ENCODE results near the gene TMC6. TPM values are rescaled to one million over a fixed set of nuclear protein-coding genes. Genes with fewer than 3 reads are reported as not detected.

Gene TMC6
- total RNA-seq, 5 donors from 2014 or later (not counting 1 experiment from before 2014, with no cell fraction given), result 616 to 847 (median 698) TPM

GRCh38 chr17:78131172-78132083 lies 2.9 kb upstream of the TMC6 start:
- no peaks in the 10 kb centered on the region for H3K27me3 Mint-ChIP-seq
- WGBS (ENCODE audit: insufficient coverage), result under 1% methylated on average over 62 of the region's 74 CpGs
- peak in 9 of 35 experiments; percentile 25 to 59 (median 50) for DNase-seq
- POLR2A ChIA-PET, result interaction anchor here in 1 of 2 donors (0.6 kb wide), 1 partner anchor 173 kb away, joined by 3 read pairs; the partner anchor contains the start of gene TNRC6C
- peak overlapping the region; percentile 98 to 99 (median 99) for H3K4me3 Mint-ChIP-seq
- H3K4me3 ChIP-seq (ENCODE audit: control insufficient read depth in 1 of 2, extremely low read depth in 1 of 2, low read length in 1 of 2), result peak overlapping the region; percentile 83 to 92
- H3K4me1 Mint-ChIP-seq, result peaks cover 61 to 66% (median 64%) of the 10 kb centered on the region in 3 donors
- peaks cover 19% of the 10 kb centered on the region for H3K36me3 Mint-ChIP-seq
- H3K36me3 ChIP-seq (ENCODE audit: control insufficient read depth in 2 of 2, extremely low read depth in 1 of 2, insufficient read depth in 1 of 2, low read length in 1 of 2), result peaks cover 11 to 52% of the 10 kb centered on the region in 2 donors
- ATAC-seq (replicated peaks in 1 of 4), result no peak
- peak overlapping the region; percentile 79 for H3K27ac ChIP-seq (ENCODE audit: low read length)
- H3K4me1 ChIP-seq (ENCODE audit: control insufficient read depth in 1 of 2, extremely low read depth in 1 of 2, insufficient read depth in 2 of 2, low read length in 2 of 2), result peaks cover 33 to 72% of the 10 kb centered on the region in 2 experiments
- no peaks in the 10 kb centered on the region for H3K9me3 Mint-ChIP-seq
- CTCF ChIA-PET, result no interaction called here
- no peaks in the 10 kb centered on the region for H3K9me3 ChIP-seq
- H3K27me3 ChIP-seq (replicated peaks in 1 of 2; ENCODE audit: control insufficient read depth in 2 of 2, extremely low read depth in 1 of 2, insufficient read depth in 2 of 2, low read length in 1 of 2), result no peaks in the 10 kb centered on the region
- H3K27ac Mint-ChIP-seq, result peak overlapping the region; percentile 97 to 100

DNA sequence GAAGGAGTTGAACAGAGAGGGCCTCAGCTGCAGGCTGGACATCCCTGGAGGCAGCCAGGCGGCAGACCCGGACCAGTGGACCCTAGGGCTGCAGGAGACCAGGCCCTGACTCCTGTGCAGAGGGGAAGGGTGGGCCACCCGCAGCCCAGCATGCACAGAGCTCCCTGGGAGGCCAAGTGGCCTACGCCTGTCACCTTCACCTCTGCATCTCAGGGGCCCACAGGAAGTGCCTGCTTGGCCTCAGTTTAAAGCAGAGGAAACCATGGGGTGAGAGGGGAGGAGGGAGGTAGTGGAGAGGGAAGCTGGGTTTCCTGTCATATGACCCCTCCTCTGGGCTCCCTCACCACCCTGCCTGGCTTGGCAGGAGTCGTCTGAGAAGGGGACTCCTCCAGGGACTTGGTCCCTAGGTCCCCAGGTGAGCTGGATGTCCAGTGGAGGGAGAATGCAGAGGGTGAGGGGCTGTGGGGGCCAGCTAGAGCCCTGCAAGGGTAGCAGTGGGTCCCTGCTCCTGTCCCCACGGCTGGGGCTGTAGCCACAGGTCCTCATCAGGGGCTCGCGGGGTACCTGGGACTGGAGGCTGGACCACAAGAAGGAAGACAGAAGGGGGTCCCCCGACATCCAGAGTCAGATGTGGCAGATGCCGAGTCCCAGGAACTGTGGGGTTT lies 2.0 kb upstream of the TMC6 start, which contains the start of gene TMC8:
Gene TMC8 (plus strand): TSS at position 335 of the 665 bp plus-strand sequence. CDS start 818 bp downstream, outside the sequence.
- POLR2A ChIA-PET, result no interaction called here
- no peaks in the 10 kb centered on the region for H3K27me3 Mint-ChIP-seq
- CTCF ChIA-PET, result interaction anchor here in 1 of 2 donors (0.8 to 1.3 kb wide), 2 partner anchors 10 kb away, joined by 4 to 5 read pairs; no protein-coding TSS in a partner anchor
- ATAC-seq (replicated peaks in 1 of 4), result peak; percentile 50 to 66 (median 52)
- WGBS (ENCODE audit: insufficient coverage), result 2% methylated on average over 7 of the region's 10 CpGs
- H3K9me3 ChIP-seq, result no peaks in the 10 kb centered on the region
- peaks cover 13% of the 10 kb centered on the region for H3K36me3 Mint-ChIP-seq
- peak within 1 kb of the TSS; percentile 98 to 99 (median 99) for H3K4me3 Mint-ChIP-seq
- peak; percentile 70 to 92 (median 83) for DNase-seq
- peaks cover 38 to 73% of the 10 kb centered on the region in 2 experiments for H3K4me1 ChIP-seq (ENCODE audit: control insufficient read depth in 1 of 2, extremely low read depth in 1 of 2, insufficient read depth in 2 of 2, low read length in 2 of 2)
- peaks cover 5 to 53% of the 10 kb centered on the region in 2 donors for H3K36me3 ChIP-seq (ENCODE audit: control insufficient read depth in 2 of 2, extremely low read depth in 1 of 2, insufficient read depth in 1 of 2, low read length in 1 of 2)
- H3K9me3 Mint-ChIP-seq, result no peaks in the 10 kb centered on the region
- H3K27ac ChIP-seq (ENCODE audit: low read length), result peak within 1 kb of the TSS; percentile 79
- peak within 1 kb of the TSS; percentile 97 to 100 for H3K27ac Mint-ChIP-seq
- peak within 1 kb of the TSS; percentile 83 to 92 for H3K4me3 ChIP-seq (ENCODE audit: control insufficient read depth in 1 of 2, extremely low read depth in 1 of 2, low read length in 1 of 2)
- H3K27me3 ChIP-seq (replicated peaks in 1 of 2; ENCODE audit: control insufficient read depth in 2 of 2, extremely low read depth in 1 of 2, insufficient read depth in 2 of 2, low read length in 1 of 2), result no peaks in the 10 kb centered on the region
- peaks cover 58 to 63% (median 59%) of the 10 kb centered on the region in 3 donors for H3K4me1 Mint-ChIP-seq

- Mint-ChIP-seq H3K4me1 (peaks cover 54 to 63% (median 56%) of the 10 kb centered on the region in 3 donors), H3K36me3 (peaks cover 9% of the 10 kb centered on the region), H3K27me3 (no peaks in the 10 kb centered on the region), H3K4me3 (peak overlapping the region; percentile 98 to 99 (median 99)), H3K27ac (peak overlapping the region; percentile 97 to 100), H3K9me3 (no peaks in the 10 kb centered on the region)
- peaks cover 43 to 73% of the 10 kb centered on the region in 2 experiments for H3K4me1 ChIP-seq (ENCODE audit: control insufficient read depth in 1 of 2, extremely low read depth in 1 of 2, insufficient read depth in 2 of 2, low read length in 2 of 2)
- DNase-seq (peak in 1 of 35 experiments; percentile 54), ATAC-seq (replicated peaks in 1 of 4) (peak in 1 of 4 experiments; percentile 11)
- WGBS (ENCODE audit: insufficient coverage), result 5% methylated on average over 2 of the region's 5 CpGs
- peak overlapping the region; percentile 83 to 92 for H3K4me3 ChIP-seq (ENCODE audit: control insufficient read depth in 1 of 2, extremely low read depth in 1 of 2, low read length in 1 of 2)
- H3K36me3 ChIP-seq (ENCODE audit: control insufficient read depth in 2 of 2, extremely low read depth in 1 of 2, insufficient read depth in 1 of 2, low read length in 1 of 2), result peaks cover under 1 to 53% of the 10 kb centered on the region in 2 donors
- ChIA-PET CTCF (interaction anchor here in 1 of 2 donors (0.8 to 1.3 kb wide), 2 partner anchors 9 to 10 kb away, joined by 4 to 5 read pairs; no protein-coding TSS in a partner anchor), POLR2A (no interaction called here)
- no peaks in the 10 kb centered on the region for H3K9me3 ChIP-seq
- no peaks in the 10 kb centered on the region for H3K27me3 ChIP-seq (replicated peaks in 1 of 2; ENCODE audit: control insufficient read depth in 2 of 2, extremely low read depth in 1 of 2, insufficient read depth in 2 of 2, low read length in 1 of 2)
- H3K27ac ChIP-seq (ENCODE audit: low read length), result peak overlapping the region; percentile 79
Measured at GRCh38 chr17:78130090-78130436, 1.5 kb upstream of the TMC6 start.

GRCh38 chr17:78129351-78130089 lies 965 bp upstream of the TMC6 start:
- Mint-ChIP-seq H3K4me1 (peaks cover 48 to 61% (median 54%) of the 10 kb centered on the region in 3 donors), H3K4me3 (peak overlapping the region; percentile 98 to 99 (median 99)), H3K9me3 (no peaks in the 10 kb centered on the region), H3K27ac (peak overlapping the region; percentile 97 to 100), H3K36me3 (peaks cover 9% of the 10 kb centered on the region), H3K27me3 (no peaks in the 10 kb centered on the region)
- Histone ChIP-seq H3K27me3 (replicated peaks in 1 of 2; ENCODE audit: control insufficient read depth in 2 of 2, extremely low read depth in 1 of 2, insufficient read depth in 2 of 2, low read length in 1 of 2) (no peaks in the 10 kb centered on the region), H3K36me3 (ENCODE audit: control insufficient read depth in 2 of 2, extremely low read depth in 1 of 2, insufficient read depth in 1 of 2, low read length in 1 of 2) (peaks cover 6 to 53% of the 10 kb centered on the region in 2 donors), H3K4me3 (ENCODE audit: control insufficient read depth in 1 of 2, extremely low read depth in 1 of 2, low read length in 1 of 2) (peak overlapping the region; percentile 83 to 92), H3K4me1 (ENCODE audit: control insufficient read depth in 1 of 2, extremely low read depth in 1 of 2, insufficient read depth in 2 of 2, low read length in 2 of 2) (peaks cover 43 to 73% of the 10 kb centered on the region in 2 experiments), H3K27ac (ENCODE audit: low read length) (peak overlapping the region; percentile 79), H3K9me3 (no peaks in the 10 kb centered on the region)
- peak; percentile 2 to 4 (median 2) for ATAC-seq (replicated peaks in 1 of 4)
- peak in 26 of 35 experiments; percentile 44 to 80 (median 61) for DNase-seq
- POLR2A ChIA-PET, result interaction anchor here (0.6 kb wide), 2 partner anchors 9 to 224 kb away, joined by 9 read pairs; no protein-coding TSS in a partner anchor
- 10% methylated on average over 4 of the region's 4 CpGs for WGBS (ENCODE audit: insufficient coverage)
- CTCF ChIA-PET, result interaction anchor here in 1 of 2 donors (0.6 to 1.3 kb wide), 2 partner anchors 11 kb away, joined by 4 to 6 read pairs; no protein-coding TSS in a partner anchor

- H3K27me3 ChIP-seq (replicated peaks in 1 of 2; ENCODE audit: control insufficient read depth in 2 of 2, extremely low read depth in 1 of 2, insufficient read depth in 2 of 2, low read length in 1 of 2), result no peaks in the 10 kb centered on the region
- H3K4me3 ChIP-seq (ENCODE audit: control insufficient read depth in 1 of 2, extremely low read depth in 1 of 2, low read length in 1 of 2), result peak overlapping the region; percentile 83 to 91
- Mint-ChIP-seq H3K4me3 (peak overlapping the region; percentile 91 to 99 (median 99)), H3K27me3 (no peaks in the 10 kb centered on the region), H3K36me3 (peaks cover 12% of the 10 kb centered on the region), H3K9me3 (no peaks in the 10 kb centered on the region), H3K4me1 (peaks cover 48 to 61% (median 51%) of the 10 kb centered on the region in 3 donors), H3K27ac (peak overlapping the region; percentile 91 to 95)
- ATAC-seq (replicated peaks in 1 of 4) (no peak), DNase-seq (peak in 2 of 35 experiments; percentile 26 to 43)
- H3K4me1 ChIP-seq (ENCODE audit: control insufficient read depth in 1 of 2, extremely low read depth in 1 of 2, insufficient read depth in 2 of 2, low read length in 2 of 2), result peaks cover 43 to 73% of the 10 kb centered on the region in 2 experiments
- H3K27ac ChIP-seq (ENCODE audit: low read length), result peak overlapping the region; percentile 66
- WGBS (ENCODE audit: insufficient coverage), result under 1% methylated on average over 21 of the region's 39 CpGs
- ChIA-PET CTCF (no interaction called here), POLR2A (interaction anchor here in 1 of 2 donors (0.6 to 0.8 kb wide), 2 partner anchors 9 to 12 kb away, joined by 4 to 6 read pairs; no protein-coding TSS in a partner anchor)
- no peaks in the 10 kb centered on the region for H3K9me3 ChIP-seq
- H3K36me3 ChIP-seq (ENCODE audit: control insufficient read depth in 2 of 2, extremely low read depth in 1 of 2, insufficient read depth in 1 of 2, low read length in 1 of 2), result peaks cover 8 to 53% of the 10 kb centered on the region in 2 donors
Measured at GRCh38 chr17:78127888-78128550, 536 bp downstream of the TMC6 start.

Data from T-cell (primary cell).